AG04449 (cell line): Measurements from ENCODE around the gene LMO4.

ENCODE experiments used
- CTCF ChIA-PET: fragments of 350-600 bp; formaldehyde crosslinking; extraction: SDS; loops from one replicate; lab custom pipeline; 2021; ENCODE audit warnings: antibody characterized with exemption; lab: Yijun Ruan, JAX
- POLR2A ChIA-PET: fragments of 400-600, 350-600 bp; formaldehyde crosslinking; extraction: SDS; loops from one replicate; lab custom pipeline; 2020; ENCODE audit warnings: antibody characterized with exemption, inconsistent platforms; lab: Yijun Ruan, JAX
- DNase-seq: peaks from one replicate; pipeline ENCODE4 v3.0.0-alpha.2; 2010; ENCODE audit warnings: low read depth, low spot score
- H3K4me3 ChIP-seq: 2 replicates; pipeline ENCODE4 v1.5.1; 2011; ENCODE audit warnings: low read depth, mild to moderate bottlenecking, control low read depth, low read length
- TF ChIP-seq, protein P1 (sequence below): IDR thresholded peaks from one replicate; pipeline ENCODE4 v1.5.1; 2011; ENCODE audit warnings: mild to moderate bottlenecking, moderate library complexity, low read length, control low read depth, inconsistent platforms; ENCODE audit not compliant: insufficient read depth; ENCODE audit errors: missing control alignments

LMO4 gene

DNA sequence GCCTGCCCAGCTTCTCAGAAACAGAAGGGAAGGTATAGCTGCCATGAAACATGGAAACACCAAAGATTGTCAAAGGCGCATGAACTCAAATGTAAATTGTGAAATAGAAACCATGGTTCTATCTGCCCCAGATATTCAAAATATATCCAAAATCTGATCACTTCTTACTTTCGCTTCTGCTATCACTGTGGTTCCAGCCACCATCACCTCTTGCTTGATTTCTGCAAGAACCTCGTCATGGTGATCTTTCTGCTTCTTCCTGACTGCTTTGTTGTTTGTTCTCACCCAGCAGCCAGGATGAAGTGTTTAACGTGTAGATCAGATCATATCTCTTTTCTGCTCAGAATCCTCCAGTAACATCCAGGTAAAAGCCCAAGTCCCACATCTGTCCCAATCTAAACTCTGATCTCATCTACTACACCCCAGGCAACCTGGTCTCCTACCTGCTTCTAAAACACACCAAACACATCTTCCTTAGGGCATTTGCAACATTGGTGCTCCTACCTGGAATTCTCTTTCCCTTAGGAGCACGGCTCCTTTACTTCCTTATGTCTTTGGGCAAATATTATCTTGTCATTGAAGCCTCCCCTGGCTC is 10.5 kb upstream of the LMO4 start:
- DNase-seq, result no peak
- POLR2A ChIA-PET, result no interaction called here
- TF ChIP-seq, protein P1, sequence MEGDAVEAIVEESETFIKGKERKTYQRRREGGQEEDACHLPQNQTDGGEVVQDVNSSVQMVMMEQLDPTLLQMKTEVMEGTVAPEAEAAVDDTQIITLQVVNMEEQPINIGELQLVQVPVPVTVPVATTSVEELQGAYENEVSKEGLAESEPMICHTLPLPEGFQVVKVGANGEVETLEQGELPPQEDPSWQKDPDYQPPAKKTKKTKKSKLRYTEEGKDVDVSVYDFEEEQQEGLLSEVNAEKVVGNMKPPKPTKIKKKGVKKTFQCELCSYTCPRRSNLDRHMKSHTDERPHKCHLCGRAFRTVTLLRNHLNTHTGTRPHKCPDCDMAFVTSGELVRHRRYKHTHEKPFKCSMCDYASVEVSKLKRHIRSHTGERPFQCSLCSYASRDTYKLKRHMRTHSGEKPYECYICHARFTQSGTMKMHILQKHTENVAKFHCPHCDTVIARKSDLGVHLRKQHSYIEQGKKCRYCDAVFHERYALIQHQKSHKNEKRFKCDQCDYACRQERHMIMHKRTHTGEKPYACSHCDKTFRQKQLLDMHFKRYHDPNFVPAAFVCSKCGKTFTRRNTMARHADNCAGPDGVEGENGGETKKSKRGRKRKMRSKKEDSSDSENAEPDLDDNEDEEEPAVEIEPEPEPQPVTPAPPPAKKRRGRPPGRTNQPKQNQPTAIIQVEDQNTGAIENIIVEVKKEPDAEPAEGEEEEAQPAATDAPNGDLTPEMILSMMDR, result no peak
- H3K4me3 ChIP-seq, result no peak overlapping the region
- CTCF ChIA-PET, result interaction anchor here (1.0 kb wide), 1 partner anchor 10 kb away, joined by 3 read pairs; no protein-coding TSS in a partner anchor

DNA sequence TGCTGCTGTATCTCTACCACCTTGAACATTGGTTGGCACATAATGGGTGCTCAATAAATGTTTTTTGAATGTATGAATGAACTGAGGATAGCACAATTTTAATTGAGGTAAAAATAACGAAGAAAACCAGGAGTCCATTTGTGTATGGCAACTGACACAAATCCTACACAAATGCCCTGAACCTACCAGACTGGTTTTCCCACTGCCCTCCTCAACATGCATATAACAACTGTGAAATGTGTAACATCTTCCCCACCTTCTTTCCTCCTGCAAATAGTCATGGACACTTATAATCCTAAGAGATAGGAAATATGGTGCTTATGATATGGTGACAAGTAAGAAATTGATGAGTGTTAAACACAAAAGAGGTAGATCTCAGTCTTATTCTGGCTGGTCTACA is 9.9 kb upstream of the LMO4 start:
- TF ChIP-seq, protein P1, result no peak
- no peak for DNase-seq
- CTCF ChIA-PET, result no interaction called here
- POLR2A ChIA-PET, result no interaction called here
- H3K4me3 ChIP-seq, result no peak overlapping the region

DNA sequence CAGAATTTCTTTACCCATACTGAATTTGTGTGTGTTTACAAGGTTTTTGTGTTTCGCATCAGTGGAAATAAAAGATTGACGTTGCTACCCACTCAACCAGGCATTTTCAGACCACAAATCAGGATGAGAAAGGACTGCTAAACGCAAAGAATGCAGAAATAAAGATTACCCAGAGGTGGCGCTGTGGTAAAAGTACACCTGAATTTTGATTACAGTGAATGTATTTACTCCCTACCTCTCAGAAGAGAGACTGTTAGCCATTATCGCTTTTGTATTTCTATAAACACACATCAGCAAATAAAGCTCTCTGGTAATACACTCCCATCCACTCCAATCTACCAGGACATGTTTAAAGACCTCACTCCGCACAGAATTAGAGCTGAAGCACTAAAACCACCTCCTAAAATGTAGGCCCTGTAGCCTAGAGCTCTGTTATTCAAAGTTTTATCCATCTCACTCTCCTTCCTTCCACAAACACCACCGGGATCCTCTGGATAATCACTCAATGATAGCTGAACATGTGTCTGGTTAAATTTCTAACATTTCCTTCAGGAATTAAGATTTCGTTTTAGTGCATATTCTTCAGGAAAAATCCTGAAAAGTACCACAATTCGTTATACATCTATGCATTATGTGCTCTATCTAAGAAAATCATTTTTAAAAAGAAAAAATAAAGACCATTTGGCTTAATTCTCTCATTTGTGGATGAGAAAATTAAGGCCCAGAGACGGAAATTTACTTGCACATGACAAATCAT is 2.5 kb upstream of the LMO4 start:
- TF ChIP-seq, protein P1, result peak; percentile 65
- no peak for DNase-seq
- CTCF ChIA-PET, result interaction anchor here (0.6 to 3.9 kb wide), 42 partner anchors 9 to 977 kb away, joined by 3 to 37 read pairs (median 4); no protein-coding TSS in a partner anchor
- H3K4me3 ChIP-seq, result no peak overlapping the region
- POLR2A ChIA-PET, result no interaction called here

DNA sequence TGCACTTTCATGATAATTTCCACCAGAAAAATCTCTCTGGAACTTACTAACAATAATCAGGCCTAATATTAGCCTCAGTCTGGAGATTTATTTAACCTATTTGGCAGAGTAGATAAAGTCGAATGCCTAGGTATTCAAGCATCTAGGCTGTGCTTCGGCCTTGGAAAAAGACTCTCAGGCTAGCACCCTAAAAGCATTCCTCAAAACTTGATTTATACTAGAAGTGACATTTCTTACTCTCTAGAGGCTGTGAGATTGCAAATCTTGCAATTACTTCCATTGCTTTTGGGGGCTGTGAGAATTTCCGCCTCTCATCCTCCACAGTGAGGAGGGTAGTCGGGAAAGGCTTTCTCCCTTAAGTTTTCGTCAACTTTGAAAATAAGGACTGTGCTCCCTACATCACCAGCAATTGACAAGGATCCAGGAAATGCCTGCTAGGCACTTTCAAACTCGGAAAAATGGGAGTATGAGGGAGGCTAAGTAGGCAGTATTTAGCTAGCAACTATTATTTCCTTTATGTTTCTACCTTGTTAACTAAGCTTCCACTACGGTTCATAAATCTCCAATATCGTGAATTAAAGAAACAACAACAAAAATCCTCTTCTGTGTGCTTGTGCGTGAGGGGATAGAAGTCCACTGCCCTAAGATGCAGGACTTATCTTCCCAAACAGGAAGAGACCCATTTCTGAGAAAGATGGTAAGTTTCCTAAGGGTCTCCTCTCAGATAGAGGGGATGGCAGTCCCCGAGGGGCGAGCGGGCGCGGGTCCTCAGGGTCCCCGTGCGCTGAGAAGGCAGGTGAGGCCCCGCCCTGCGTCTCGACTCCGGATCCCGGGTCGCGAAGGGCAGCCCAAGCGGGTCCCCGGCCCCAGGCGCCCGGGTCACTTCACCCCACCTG is 1.1 kb upstream of the LMO4 start:
- H3K4me3 ChIP-seq, result peak overlapping the region; percentile 71
- ChIA-PET CTCF (interaction anchor here (1.0 to 3.9 kb wide), 14 partner anchors 8 to 1222 kb away, joined by 3 to 37 read pairs (median 4); no protein-coding TSS in a partner anchor), POLR2A (interaction anchor here (0.6 to 1.4 kb wide), 5 partner anchors 11 to 641 kb away, joined by 3 to 6 read pairs (median 3); no protein-coding TSS in a partner anchor)
- TF ChIP-seq, protein P1, result no peak
- DNase-seq, result no peak

DNA sequence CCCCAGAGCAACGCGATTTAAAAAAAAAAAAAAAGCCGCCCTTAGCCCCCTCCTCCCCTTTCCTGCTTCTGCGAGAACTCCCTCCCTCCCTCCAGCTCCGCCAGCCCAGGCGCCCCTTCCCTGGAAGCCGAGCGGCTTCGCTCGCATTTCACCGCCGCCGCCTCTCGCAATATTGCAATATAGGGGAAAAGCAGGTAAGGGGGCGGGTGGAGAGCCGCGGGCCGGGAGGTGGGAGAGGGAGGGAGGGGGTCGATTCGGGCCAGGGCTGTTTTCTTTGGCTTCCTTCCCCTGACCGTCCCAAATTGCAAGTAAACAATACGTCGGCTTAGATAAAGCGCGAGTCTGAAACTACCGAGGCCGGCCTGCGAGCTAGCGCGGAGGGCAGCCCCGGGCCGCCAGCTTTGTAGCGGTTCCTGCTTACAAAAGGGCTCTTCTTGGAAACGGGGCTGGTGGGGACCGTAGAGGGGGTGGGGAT is 408 bp downstream of the LMO4 start:
- ChIA-PET POLR2A (interaction anchor here (0.6 to 1.4 kb wide), 6 partner anchors 13 to 639 kb away, joined by 3 to 6 read pairs (median 3); no protein-coding TSS in a partner anchor), CTCF (interaction anchor here (1.1 to 2.1 kb wide), 4 partner anchors 13 to 1221 kb away, joined by 3 to 15 read pairs (median 4); no protein-coding TSS in a partner anchor)
- H3K4me3 ChIP-seq, result peak overlapping the region; percentile 71
- TF ChIP-seq, protein P1, result no peak
- no peak for DNase-seq
